ENCODE results near the gene NME3.

DNA sequence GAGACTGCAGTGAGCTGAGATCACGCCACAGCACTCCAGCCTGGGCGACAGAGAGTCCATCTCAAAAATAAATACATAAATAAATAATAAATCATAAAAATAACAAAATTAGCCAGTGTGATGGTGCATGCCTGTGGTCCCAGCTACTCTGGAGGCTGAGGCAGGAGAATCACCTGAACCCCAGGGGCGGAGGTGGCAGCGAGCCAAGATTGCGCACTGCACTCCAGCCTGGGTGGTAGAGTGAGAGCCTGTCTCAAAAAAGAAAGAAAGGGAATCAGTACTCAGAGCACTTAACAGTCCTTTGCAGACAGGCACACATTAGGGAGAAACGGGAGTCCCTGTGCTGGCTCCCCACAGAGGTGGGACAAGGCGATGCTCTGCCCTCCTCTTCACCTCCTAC, 40.3 kb downstream of the NME3 start:
- no peak for TF ChIP-seq CTCF (conservative IDR thresholded peaks at IDR 0.05)
- TF ChIP-seq ZFX (IDR thresholded peaks at IDR 0.05): no peak
